ENCODE results near the gene RALY. TPM values are rescaled to one million over a fixed set of nuclear protein-coding genes. Genes with fewer than 3 reads are reported as not detected.

RALY gene
- 62.3 and 95.2 TPM in 2 replicates for total RNA-seq

DNA sequence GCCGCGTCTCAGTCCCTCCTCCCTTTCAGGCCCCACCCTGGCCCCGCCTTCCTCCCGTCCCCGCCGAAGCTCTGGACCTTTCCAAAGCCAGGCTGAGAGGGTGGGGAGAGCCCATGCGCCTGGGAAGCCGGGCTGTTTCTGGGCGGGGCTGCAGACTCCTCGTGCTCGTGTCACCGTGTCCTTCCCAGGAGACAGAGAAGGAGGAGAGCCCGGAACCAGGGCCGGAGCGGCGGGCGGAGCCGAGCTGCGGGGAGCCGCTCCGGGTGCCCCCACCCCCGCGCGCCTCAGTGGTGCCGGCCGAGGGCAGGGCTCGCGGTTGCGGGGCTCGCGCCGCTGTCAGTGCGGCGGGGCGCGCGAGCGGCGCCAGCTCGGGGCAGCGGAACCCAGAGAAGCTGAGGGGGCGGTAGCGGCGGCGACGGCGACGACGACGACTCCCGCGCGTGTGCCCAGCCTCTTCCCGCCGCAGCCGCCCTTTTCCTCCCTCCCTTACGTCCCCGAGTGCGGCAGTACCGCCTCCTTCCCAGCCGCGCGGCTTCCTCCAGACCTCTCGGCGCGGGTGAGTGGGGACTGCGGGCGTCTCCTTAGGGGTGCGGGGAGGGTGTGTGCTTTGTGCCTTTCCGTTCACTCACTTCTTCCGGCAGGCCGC is at the start of gene RALY:
Gene RALY (plus strand): TSS at position 336 of the 646 bp plus-strand sequence. CDS start 78,164 bp downstream, outside the sequence.
- no peak for DNase-seq (ENCODE audit: low read depth in 2 of 2)

DNA sequence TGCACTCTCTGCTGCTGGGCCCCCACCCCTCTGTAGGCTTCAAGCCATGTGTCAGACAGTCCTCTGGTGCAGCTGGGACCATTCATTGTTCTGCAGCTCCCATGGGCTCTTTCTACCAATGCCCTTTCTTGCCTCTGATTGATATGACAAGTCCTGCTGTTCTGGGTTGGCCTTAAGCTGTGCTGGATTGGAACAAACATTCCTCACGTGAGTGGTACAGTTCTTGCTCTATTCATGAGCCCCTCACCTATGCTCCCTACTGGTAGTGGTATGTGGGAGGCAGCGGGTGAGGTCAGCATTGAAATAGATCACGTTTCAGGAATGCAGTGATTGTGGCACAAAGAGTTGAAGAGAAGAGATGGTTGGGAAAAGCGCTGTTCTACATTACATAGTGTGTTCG is 48.8 kb upstream of the RALY start:
- no peak for DNase-seq (ENCODE audit: low read depth in 2 of 2)

DNA sequence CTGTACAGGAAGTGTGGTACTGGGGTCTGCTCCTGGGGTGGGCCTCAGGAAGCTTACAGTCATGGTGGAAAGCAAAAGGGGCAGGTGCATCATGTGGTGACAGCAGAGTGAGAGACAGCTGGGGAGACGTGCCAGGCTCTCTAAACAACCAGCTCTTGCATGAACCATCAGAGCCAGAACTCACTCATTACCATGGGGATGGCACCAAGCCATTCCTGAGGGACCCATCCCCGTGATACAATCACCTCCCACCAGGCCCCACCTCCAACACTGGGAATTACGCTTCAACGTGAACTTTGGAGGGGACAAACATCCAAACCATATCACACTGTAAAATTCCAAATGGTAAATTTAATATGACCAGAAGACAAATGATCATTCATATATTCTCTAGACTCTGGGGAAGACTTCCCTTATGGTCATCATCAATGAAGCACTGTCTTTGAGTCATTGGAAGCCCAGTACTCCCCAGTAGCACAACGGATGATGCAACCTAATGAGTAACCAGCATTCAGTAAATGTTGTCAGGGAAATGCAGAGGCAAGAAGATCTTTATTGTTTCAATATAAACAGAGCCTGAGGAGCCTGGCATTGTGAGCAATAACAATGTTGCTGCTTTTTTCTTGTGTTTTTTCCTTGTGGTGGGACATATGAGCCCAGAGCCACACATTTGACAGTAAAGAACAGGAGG is 48.2 kb upstream of the RALY start:
- no peak for DNase-seq (ENCODE audit: low read depth in 2 of 2)

DNA sequence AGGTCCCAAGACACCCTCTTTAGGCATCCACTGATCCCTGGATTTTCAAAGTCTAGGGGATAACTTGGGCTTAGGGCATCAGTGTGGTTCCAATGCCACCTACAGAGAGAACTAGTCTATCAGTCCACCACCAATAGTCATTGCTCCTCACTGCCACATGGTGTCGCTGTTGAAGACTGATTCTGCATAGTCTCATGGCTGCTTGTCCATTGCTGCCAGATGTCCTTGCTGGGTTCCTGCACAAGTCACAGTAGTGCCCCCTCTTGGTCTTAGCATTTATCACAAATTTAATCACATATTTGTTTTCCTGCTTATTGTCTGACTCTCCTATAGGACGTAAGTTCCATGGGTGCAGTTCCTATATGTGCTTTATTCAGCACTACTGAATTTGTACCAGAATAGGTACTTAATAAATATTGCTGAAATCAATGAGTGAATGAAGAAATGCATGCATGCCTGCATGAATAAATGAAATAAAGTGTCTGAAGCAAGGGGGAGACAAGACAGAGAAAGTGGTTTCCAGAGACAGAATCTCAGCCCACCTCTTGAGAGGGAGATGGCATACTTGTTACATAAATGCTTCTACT is 45.9 kb upstream of the RALY start:
- DNase-seq (ENCODE audit: low read depth in 2 of 2), result peak; percentile 31 to 61

DNA sequence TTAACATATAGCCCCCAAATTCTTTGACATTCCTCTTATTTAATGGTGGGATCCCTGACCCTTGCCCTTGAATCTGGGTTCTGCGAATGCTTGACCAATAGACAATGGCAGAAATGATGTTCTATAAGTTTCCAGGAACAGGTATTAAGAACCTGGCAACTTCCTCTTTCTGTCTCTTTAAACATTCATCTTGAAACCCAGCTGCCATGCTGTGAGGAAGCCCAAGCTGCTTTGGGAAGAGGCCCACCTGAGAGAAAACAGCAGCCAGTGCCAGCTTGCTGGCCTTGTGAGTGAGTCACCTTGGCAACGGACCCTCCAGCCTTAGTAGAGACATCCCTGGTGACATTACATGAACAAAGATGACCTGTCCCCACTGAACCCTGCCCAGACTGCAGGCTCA is 45.2 kb upstream of the RALY start:
- no peak for DNase-seq (ENCODE audit: low read depth in 2 of 2)

DNA sequence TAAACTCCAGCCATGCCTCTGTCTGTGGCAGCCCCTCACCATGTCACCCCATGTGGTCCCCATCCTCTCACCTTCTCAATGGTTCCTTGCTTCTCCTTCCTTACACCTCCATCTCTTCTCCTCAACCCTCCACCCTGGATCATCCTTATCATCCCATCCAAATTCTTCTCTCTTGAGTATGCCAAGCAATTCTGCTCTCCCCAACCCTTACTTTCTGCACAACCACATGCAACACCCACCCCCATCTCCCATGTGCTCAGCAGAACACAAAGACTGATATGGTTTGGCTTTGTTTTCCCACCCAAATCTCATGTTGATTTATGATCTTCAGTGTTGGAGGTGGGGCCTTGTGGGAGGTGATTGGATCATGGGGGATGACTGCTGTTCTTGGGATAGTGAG is 42.5 kb upstream of the RALY start:
- DNase-seq (ENCODE audit: low read depth in 2 of 2), result no peak

DNA sequence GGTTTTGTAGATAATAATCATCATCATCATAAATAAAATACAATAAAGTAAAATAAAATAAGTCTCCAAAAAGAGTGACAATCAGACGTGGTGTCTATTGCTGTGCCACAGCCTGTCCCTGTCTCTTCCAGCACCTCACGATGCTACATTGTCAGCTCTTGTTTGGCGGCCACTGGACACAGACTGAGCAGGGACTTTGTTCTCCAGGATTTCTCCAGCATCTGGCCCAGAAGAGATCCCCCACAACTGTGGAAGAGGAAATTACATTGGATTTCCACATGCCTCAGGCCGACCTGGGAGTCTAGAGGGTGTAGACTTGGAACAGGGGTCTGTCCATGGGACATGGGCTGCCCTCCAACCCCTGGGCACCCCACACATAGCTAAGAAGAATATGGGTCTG is 39.2 kb upstream of the RALY start:
- DNase-seq (ENCODE audit: low read depth in 2 of 2), result no peak

DNA sequence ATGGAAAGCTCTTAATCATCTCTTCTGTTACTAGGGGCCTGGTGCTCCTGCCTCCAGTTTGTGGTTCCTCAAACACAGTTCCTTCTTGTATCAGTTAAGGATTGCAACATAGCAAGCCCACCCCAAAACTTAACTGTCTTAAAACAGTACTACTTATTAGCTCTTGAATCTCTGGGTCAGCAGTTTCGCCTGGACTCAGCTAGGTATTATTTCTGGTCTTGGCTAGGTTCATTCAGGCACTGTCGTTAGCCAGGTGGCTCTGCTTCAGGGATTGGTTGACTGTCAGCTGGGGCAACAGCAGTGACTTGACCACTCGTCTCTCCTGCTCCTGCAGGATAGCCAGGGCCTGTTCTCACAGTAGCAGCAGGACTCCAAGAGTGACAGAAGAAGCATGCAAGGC is 30.0 kb upstream of the RALY start:
- DNase-seq (ENCODE audit: low read depth in 2 of 2), result no peak

DNA sequence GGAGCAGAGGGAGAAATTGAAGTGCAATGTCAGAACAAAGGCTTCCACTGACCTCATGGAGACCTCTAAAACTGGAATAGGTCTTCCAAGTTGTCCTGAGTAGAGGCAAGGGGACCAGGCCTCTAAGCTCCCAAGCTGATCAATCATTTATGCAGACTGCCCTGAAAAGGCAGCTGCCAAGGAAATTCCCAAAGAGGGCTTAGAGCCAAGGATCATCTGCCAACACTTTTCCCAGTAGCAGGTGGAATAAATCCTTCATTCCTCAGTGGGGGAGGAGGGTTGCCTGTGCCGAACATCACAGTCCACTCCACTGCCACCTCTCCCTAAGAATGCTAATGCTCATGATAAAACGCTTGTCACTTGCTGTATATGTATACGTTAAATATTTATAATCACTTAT is 29.3 kb upstream of the RALY start:
- DNase-seq (ENCODE audit: low read depth in 2 of 2), result no peak

DNA sequence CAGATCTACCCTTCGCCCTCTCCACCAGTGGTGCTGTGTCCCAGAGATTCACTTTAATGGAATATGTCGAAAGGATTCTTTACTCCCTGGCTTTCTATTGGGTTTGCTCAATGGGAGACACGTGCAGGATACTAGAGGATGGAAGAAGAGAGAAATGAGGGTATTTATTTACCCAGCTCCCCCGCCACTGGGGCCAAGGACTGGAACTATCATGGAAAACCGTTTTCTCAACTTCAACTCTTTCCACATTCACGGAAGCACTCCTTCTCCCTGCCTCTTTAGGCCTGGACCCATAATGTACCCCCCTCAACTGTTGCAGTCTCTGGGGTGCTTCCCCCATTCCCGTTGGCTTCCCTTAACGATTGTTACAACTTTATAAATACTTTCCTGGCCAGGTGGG is 26.6 kb upstream of the RALY start:
- DNase-seq (ENCODE audit: low read depth in 2 of 2), result no peak

DNA sequence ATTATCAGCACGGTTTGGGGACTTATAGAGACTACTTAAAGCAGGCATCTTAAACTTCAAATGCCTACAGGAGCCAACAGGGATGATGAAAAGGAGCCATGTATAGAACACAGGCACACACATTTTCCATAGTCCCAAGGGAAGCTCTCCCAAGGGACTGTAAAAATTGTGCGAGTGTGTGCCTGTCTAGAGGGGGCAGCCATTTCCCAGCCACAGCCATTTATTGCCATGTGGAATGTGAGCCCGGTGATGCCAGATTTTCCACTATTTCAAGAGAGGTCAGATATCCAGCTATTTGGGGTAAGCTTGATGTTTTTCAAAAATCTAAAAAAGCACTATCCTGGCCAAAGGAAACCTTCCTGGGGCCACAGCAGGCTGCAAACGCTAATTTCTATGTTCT is 24.1 kb upstream of the RALY start:
- no peak for DNase-seq (ENCODE audit: low read depth in 2 of 2)

DNA sequence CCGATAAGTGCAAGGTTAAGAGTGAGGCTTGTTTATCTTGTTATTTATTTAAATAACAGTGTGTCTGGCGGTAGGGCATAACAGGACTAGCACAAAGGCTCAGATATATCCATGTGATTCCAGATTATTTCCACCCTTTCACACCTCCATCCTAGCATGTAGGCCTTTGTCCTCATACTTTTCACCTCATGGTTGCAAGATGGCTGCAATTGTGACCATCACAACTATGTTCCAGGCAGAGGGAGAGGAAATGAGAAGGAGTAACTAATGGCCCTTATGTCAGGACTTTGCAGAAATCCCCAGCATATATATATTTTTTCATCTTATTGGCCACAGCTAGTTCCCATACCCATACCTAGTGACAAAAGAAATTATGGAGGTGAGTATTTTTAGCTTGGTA is 23.5 kb upstream of the RALY start:
- DNase-seq (ENCODE audit: low read depth in 2 of 2), result no peak

DNA sequence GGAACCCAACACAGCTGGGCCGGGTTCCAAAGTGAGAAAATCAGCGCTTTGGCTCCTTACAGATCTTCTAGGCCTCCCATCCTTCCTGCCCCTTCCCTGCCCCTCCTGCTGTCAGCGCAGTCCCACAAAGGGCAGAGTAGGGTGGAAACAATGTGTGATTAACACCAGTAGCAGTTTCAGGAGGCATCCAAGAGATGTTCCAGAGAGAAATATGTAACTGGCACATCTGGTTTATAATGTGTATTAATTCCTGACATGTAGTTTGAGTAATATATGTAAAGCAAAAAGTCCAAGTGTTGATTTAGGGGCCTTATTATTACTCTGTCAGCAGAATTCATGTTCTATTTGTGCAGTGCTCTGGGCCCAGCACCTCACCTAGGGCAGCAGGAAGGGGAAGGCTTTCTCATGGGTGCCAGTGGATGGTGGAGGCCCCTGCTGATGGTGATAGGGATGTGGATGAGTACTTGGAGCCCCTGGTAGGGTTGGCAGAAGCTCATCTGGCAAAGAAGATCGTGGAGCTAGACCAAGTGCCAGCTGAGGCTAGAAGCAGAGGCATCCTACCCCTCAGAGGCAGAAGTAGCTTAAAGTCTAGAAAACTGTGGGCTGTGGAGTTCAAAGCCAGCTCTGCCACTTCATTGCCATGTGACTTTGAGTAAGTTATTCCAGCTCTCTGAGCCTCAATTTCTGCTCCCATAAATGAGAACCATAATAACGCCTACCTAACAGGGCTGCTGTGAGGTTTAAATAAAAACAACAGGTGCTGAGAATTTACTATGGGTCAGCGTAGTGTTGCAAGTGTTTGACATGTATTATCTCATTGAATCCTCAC is 22.4 kb upstream of the RALY start:
- DNase-seq (ENCODE audit: low read depth in 2 of 2), result no peak

DNA sequence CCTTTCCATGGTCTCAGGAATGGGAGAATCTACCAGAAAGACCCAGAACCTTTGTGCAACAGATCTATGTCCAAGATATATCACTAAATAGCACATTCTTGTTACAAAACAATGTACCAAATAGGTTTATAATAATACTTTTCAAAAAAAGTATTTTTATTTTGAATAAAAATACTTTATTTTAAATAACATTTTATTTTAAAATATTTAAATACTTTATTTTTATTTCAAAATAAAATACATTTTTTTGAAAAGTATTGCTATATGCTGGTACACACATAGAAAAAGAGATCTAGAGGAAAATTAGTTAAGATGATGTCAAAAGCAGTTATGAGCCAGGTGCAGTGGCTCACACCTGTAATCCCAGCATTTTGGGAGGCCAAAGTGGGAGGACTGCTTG is 16.8 kb upstream of the RALY start:
- DNase-seq (ENCODE audit: low read depth in 2 of 2), result no peak

DNA sequence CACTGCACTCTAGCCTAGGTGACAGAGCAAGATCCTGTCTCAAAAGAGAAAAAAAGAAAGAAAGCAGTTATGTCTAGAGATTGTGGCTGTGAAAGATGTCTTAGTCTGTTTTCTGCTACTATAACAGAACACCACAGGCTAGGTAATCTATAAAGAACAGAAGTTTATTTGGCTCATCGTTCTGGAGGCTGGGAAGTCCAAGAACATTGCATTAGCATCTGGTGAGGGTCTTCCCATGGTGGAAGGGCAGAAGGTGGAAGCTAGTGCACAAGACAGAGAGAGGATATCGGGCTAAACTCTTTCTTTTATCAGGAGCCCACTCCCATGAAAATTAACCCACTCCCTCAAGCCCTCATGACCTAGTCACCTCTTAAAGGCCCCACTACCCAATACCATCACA is 16.2 kb upstream of the RALY start:
- DNase-seq (ENCODE audit: low read depth in 2 of 2), result no peak

DNA sequence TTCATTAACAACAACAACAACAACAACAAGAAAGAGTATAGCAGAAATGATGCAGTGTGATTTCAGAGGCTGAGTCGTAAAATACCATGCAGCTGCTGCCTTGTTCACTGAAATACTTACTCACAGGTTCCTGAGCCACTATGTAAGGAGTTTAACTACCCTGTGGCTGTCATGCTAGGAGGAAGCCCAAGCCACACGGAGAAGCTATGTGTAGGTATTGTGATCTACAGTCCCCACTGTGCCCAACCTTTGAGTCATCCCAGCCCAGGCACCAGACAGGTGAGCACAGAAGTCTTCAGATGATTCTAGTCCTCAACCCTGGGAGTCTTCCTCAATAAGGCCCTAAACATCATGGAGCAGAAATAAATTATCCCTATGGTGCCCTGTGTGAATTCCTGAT is 14.6 kb upstream of the RALY start:
- DNase-seq (ENCODE audit: low read depth in 2 of 2), result no peak

DNA sequence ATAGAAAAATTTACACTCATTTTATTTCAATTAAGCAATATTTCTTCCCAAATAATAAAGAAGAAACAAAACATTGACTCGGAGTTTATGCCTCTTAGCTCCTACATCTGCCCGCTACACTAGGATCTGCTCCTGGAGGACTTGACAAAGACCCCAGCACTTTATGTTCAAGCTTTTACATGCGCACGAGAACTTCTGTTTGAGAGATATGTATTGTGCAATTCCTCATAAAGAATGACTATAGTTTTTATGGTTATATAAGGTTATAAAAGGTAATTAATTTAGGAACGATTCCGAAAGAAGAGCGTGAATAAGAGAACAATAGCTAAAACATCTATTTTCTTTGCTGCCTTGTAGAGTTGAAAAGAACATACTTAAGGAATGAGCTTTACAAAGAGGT is 12.4 kb upstream of the RALY start:
- DNase-seq (ENCODE audit: low read depth in 2 of 2), result no peak

DNA sequence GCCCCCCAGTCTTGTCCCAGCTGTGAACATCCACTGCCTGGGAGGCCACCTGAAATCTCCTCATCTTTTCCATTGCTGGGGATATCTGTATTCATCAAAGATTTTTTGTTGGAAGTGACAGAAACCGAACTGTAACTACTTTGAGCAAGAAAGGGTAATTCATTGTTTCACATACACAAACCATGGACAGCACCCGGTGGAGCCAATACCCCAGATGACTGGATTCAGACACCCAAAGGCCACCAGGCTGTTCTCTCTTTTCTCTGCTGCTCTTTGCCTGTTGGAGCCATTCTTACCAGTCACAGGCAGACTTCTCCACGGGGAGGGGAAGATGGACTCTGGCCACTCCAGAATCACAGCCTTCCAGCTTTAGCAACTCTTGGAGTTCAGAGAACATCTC is 11.7 kb upstream of the RALY start:
- DNase-seq (ENCODE audit: low read depth in 2 of 2), result no peak

DNA sequence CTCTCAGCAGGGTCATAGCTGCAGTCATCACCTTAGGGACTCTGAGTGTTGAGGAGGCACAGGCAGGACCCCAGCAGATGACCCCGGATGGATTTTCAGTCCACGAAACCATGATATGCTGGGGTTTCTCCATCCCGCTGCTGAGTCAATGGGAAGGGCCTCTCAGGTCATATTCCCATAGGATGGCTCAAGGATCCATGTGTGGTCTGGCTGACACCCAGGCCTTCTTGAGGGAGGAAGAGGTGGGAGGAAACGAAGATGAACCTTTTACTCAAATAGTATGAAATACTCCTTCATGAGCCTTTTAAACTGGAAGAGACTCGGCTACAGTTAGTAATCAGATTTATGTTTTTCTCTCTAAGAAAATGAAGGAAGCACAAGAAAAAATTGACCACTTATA is 10.3 kb upstream of the RALY start:
- no peak for DNase-seq (ENCODE audit: low read depth in 2 of 2)

DNA sequence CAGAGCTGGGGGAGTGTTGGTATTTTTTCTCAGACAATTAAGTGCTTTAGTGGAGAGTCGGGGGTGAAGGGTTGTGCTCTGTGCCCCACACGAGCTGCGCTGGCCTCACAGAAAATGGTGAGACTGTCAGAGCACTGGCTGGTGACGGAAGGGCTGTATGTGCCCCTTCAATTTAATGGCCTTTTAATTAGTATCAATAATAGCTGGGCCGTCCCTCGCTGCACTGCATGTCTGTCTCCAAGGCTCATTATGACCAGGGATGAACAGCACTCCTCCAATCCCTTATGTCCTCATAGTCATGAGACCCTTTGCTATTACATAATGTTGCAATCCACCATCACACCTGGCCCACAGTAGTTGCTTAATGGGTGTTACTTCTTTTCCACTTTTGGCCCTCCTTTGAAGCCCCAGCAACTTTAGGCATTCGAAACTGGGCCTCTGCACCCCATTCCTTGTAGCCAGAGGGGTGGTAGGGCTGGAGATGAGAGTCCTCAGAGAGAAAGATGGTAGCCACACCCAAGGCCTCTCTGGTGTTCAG is 9.5 kb upstream of the RALY start:
- no peak for DNase-seq (ENCODE audit: low read depth in 2 of 2)

DNA sequence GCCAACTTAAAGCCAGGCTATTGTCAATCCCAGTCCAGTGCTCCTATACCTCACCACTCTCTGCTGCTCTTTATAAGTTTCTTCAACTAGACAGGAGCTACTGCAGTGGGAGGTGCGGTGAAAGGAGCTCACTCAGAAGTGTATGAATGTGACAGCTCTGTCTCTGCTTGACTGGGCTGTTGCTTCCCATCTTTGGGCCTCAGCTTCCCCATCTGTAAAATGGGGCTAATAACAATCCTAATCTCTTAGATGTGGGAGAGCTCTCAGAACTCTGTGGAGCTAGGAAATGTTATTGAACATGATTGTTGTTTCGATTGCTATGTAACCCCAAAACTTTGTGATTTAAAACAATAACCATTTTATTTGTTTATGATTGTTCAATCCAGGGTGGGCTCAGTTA is 8.4 kb upstream of the RALY start:
- no peak for DNase-seq (ENCODE audit: low read depth in 2 of 2)

DNA sequence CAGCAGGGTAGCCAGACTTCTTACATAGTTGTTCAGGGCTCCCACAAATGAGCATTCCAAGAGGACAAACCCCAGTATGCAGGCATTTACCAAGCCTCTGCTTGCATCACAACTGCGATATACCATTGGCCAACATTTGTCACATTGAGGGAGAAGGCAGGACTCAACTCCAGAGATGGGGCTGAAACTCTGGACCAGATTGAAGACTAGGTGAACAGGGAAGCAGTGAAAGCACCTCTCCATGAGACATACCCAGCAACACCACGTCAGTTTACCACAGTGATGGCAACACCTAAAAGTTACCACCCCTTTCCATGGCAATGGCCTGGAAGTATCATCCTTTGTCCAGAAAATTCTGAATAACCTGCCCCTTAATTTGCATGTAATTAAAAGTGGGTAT is 7.9 kb upstream of the RALY start:
- DNase-seq (ENCODE audit: low read depth in 2 of 2), result no peak

Data from dermis microvascular lymphatic vessel endothelial cell (primary cell).